Stomach smooth muscle (tissue), 2 donors: ENCODE measurements around the gene MED12L.
A peak's percentile ranks its signal among the peaks of the same experiment; 100 is the strongest.

Experiments used
- H3K27ac ChIP-seq: one replicate; pipeline ENCODE4 v1.7.0; 2013; ENCODE audit warnings: mild to moderate bottlenecking, low read length, inconsistent platforms
- H3K27me3 ChIP-seq, 2 donors: one replicate each; pipeline ENCODE4 v1.7.0; 2013; ENCODE audit warnings: low read length in 2 of 2; ENCODE audit not compliant: insufficient read depth in 2 of 2, control insufficient read depth in 1 of 2
- H3K36me3 ChIP-seq, 2 donors: one replicate each; pipeline ENCODE4 v1.7.0; 2013; ENCODE audit warnings: low read length in 2 of 2; ENCODE audit not compliant: control insufficient read depth in 2 of 2, insufficient read depth in 2 of 2
- H3K4me1 ChIP-seq: one replicate; pipeline ENCODE4 v1.7.0; 2013; ENCODE audit warnings: low read length; ENCODE audit not compliant: control insufficient read depth, insufficient read depth
- H3K4me3 ChIP-seq, 2 donors: one replicate each; pipeline ENCODE4 v1.7.0; 2013; ENCODE audit warnings: low read length in 2 of 2
- H3K9ac ChIP-seq, 2 donors: one replicate each; pipeline ENCODE4 v1.7.0; 2013; ENCODE audit warnings: low read length in 2 of 2, mild to moderate bottlenecking in 1 of 2
- H3K9me3 ChIP-seq, 2 donors: one replicate each; pipeline ENCODE4 v1.7.0; 2013; ENCODE audit warnings: low read length in 2 of 2; ENCODE audit not compliant: control insufficient read depth in 2 of 2
- donor health status: healthy.
- donor health status: Pancreatic carcinoma.

Gene MED12L, protein sequence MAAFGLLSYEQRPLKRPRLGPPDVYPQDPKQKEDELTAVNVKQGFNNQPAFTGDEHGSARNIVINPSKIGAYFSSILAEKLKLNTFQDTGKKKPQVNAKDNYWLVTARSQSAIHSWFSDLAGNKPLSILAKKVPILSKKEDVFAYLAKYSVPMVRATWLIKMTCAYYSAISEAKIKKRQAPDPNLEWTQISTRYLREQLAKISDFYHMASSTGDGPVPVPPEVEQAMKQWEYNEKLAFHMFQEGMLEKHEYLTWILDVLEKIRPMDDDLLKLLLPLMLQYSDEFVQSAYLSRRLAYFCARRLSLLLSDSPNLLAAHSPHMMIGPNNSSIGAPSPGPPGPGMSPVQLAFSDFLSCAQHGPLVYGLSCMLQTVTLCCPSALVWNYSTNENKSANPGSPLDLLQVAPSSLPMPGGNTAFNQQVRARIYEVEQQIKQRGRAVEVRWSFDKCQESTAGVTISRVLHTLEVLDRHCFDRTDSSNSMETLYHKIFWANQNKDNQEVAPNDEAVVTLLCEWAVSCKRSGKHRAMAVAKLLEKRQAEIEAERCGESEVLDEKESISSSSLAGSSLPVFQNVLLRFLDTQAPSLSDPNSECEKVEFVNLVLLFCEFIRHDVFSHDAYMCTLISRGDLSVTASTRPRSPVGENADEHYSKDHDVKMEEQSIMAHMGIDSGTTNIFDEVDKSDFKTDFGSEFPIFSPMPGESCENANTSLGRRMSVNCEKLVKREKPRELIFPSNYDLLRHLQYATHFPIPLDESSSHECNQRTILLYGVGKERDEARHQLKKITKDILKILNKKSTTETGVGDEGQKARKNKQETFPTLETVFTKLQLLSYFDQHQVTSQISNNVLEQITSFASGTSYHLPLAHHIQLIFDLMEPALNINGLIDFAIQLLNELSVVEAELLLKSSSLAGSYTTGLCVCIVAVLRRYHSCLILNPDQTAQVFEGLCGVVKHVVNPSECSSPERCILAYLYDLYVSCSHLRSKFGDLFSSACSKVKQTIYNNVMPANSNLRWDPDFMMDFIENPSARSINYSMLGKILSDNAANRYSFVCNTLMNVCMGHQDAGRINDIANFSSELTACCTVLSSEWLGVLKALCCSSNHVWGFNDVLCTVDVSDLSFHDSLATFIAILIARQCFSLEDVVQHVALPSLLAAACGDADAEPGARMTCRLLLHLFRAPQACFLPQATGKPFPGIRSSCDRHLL (N-terminal part only)

DNA sequence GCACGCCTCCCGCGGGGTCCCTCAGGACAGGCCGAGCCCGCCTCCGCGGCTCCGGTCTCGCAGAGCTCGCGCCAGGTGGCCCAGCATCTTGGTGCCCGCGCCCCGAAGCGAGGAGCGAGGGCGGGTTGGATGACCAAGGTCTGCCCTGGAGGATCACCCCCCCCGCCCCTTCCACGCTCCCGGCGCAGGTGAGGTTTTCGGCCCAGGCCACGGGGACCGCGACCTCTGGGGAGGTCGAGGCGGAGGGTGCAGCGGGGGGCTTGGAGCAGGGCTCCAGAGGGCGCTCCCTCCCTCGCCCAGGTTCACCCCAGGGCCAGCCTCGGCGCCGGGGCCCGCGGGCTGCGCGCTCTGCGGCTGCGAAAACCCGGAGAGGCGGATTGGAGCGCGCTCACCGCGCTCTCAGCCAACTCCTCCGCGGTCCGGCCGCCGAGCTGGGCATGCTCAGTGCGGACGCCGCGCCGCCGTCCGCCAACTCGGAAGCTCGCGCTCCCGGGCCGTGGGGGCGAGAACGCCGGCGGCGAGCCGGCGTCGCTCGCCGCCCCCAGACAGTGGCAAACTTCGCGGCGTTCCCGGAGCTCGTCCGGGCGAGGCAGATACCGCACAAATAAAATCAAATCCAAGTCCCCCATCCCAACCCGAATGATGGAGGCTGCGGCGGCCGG is at the start of gene MED12L:
Gene MED12L, plus strand, starts transcription at position 438 of the 662 bp plus-strand sequence. CDS start 1,263 bp downstream, outside the sequence.
- Histone ChIP-seq H3K4me1 (peaks cover 12% of the 10 kb centered on the region), H3K36me3 (no peaks in the 10 kb centered on the region), H3K9me3 (no peaks in the 10 kb centered on the region), H3K27ac (no peak within 1 kb of the TSS), H3K9ac (peak within 1 kb of the TSS in 1 of 2 donors; percentile 44), H3K27me3 (peaks cover 3 to 6% of the 10 kb centered on the region in 2 donors), H3K4me3 (peak within 1 kb of the TSS; percentile 74 to 75)

DNA sequence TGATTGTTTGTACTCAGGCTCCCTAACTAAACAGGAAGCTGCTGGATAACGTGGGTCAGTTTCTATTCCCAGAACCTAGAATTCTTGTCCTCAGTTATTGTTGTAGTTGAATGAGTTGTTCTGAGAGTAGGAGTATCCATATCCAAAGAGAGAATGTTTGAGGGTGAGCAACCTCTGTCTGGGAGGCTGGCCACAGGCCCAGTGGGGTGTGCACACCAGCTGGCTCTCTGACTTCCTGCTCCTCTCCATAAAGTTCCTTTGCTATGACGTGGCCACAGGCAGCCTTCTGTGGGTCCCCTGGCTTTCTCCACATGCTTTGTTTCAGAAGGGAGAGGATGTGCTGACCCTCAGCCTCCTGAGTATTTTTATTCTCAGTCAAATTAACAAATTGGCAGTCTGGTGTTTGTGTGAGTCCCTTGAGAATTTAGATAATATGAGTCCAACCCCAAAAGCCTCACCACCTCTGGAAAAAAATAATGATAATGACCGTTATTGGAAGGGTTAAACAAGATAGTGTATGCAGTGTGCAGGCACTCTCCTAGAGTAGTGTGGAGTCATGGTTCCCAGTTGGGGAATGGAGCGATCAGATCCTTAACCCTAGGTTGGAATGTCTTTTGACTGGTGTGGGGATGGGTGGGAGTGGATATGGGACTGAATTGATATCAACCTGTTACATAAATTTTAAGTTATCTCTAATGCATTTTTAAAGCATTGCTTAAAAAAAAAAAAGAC is 47.6 kb upstream of the MED12L start:
- no peak overlapping the region for H3K27ac ChIP-seq
- no peak overlapping the region for H3K9ac ChIP-seq
- H3K36me3 ChIP-seq = no peaks in the 10 kb centered on the region
- no peaks in the 10 kb centered on the region for H3K9me3 ChIP-seq
- H3K4me3 ChIP-seq = no peak overlapping the region
- H3K4me1 ChIP-seq = no peaks in the 10 kb centered on the region
- H3K27me3 ChIP-seq = no peaks in the 10 kb centered on the region

DNA sequence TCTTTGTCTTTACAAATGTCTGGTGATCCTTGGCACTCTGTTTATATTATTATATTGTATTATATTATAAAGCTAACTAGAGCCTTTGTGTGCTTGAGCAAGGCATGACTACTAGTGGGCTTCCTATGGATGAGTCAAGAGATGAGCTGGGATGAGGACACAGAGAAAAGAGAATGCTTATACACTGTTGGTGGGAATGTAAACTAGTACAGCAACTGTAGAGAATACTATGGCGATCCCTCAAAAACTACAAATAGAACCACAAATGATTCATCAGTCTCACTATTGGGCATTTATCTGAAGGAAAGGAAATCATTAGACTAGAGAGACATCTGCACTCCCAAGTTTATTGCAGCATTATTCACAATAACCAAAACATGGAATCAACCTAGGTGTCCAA is 40.8 kb upstream of the MED12L start:
- Histone ChIP-seq H3K27me3 (no peaks in the 10 kb centered on the region), H3K4me1 (no peaks in the 10 kb centered on the region), H3K36me3 (no peaks in the 10 kb centered on the region), H3K27ac (no peak overlapping the region), H3K4me3 (no peak overlapping the region), H3K9ac (no peak overlapping the region), H3K9me3 (no peaks in the 10 kb centered on the region)

DNA sequence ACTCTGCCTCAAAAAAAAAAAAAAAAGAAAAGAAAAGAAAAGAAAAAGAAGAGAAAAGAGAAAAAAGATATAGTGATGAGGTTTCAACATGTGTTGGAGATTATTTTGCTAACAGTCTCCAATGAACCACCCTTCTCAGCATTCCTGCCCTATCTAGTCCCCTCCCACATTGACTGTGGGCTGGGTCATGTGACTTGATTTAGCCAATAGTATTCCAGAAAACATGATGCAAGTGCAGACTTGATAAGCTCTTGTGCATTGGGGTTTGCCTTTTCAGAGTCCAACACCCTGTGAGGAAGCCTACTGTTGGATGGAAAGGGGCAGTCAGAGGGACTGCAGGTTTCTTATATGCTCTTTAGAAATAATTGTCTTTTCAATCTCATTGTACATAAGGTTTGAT is 37.8 kb upstream of the MED12L start:
- no peak overlapping the region for H3K4me3 ChIP-seq
- no peaks in the 10 kb centered on the region for H3K4me1 ChIP-seq
- no peaks in the 10 kb centered on the region for H3K9me3 ChIP-seq
- H3K36me3 ChIP-seq = no peaks in the 10 kb centered on the region
- no peak overlapping the region for H3K27ac ChIP-seq
- no peaks in the 10 kb centered on the region for H3K27me3 ChIP-seq
- H3K9ac ChIP-seq = no peak overlapping the region

DNA sequence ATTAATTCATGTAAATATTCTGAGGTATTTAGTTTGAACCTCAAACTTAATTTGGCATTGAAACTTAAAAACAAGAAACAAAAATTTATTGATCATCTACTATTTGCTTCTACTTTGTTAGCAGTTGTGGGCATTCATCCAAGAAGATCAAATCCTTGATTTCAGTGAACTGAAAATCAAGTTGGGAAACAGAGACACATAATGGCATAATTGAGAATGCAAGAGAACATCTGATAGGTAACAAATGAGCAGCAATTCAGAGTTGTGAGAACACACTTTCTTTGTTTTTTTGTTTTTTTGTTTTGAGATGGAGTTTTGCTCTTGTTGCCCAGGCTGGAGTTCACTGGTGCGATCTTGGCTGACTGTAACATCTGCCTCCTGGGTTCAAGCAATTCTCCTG is 33.9 kb upstream of the MED12L start:
- Histone ChIP-seq H3K27ac (no peak overlapping the region), H3K9ac (no peak overlapping the region), H3K9me3 (no peaks in the 10 kb centered on the region), H3K4me3 (no peak overlapping the region), H3K4me1 (no peaks in the 10 kb centered on the region), H3K36me3 (no peaks in the 10 kb centered on the region), H3K27me3 (no peaks in the 10 kb centered on the region)

DNA sequence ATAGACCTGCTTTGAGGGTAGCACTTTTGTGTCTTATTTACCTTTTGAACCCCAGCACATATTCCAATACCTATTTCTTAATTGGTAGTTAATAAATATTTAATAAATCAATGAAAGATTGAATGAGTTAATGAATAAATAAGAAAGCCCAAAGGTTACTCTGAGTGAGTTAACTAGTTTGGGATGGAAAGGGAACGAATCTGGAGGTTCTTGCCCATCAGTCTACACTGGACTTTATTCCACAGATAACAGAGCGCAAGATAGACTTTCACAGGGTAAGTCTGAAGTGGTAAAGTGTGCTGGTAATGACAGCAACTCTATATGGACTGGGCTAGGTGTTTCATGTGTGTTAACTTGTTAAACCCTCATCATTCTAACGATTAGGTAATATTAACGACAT is 33.1 kb upstream of the MED12L start:
- H3K27ac ChIP-seq = no peak overlapping the region
- H3K4me3 ChIP-seq = no peak overlapping the region
- H3K27me3 ChIP-seq = no peaks in the 10 kb centered on the region
- H3K4me1 ChIP-seq = no peaks in the 10 kb centered on the region
- no peaks in the 10 kb centered on the region for H3K36me3 ChIP-seq
- H3K9me3 ChIP-seq = no peaks in the 10 kb centered on the region
- H3K9ac ChIP-seq = no peak overlapping the region

DNA sequence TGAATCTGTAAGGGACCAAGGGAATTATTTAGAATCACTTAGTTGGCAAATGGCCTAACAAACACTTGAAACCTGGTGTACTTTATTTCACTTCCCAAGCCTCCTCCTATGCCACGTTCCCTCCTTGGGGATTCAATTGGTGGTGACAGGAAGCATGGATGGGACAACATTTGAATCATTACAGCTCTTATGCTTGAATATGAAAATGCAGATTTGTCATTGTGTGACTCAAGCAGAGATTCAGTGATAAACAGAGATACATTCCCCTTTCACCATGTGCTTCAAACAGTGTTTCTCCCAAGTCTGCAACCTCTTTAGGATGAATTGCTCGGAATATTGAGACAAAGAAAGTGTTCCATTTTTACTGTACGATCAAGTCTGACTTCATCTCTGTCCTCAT is 32.7 kb upstream of the MED12L start:
- Histone ChIP-seq H3K9me3 (no peaks in the 10 kb centered on the region), H3K4me1 (no peaks in the 10 kb centered on the region)

DNA sequence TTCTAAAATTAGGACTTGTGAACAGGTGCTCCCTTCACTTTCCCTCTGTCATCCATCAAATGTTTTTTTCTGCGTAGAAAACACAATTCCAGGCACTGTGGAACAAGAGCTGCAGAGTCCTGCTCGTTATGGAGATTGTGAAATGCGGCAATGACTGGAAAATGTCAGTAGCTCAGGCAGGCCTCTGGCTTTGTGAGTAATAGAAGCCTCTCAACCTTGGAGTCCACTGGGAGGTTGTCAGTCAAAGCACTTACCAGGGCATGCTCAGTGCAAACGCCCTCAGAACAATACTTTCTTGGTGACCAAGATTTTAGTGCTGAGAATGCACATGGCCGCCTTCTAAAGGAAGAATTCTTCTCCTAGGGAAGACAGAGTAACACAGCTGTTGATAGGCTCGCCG is 26.7 kb upstream of the MED12L start:
- H3K4me1 ChIP-seq = no peaks in the 10 kb centered on the region
- no peaks in the 10 kb centered on the region for H3K9me3 ChIP-seq
- H3K27me3 ChIP-seq = no peaks in the 10 kb centered on the region
- H3K4me3 ChIP-seq = no peak overlapping the region
- H3K9ac ChIP-seq = no peak overlapping the region
- H3K36me3 ChIP-seq = no peaks in the 10 kb centered on the region
- no peak overlapping the region for H3K27ac ChIP-seq

More for the DNA sequence above, 32.7 kb upstream of the MED12L start:
- Histone ChIP-seq H3K4me3 (no peak overlapping the region), H3K27me3 (no peaks in the 10 kb centered on the region), H3K9ac (no peak overlapping the region), H3K27ac (no peak overlapping the region), H3K36me3 (no peaks in the 10 kb centered on the region)

DNA sequence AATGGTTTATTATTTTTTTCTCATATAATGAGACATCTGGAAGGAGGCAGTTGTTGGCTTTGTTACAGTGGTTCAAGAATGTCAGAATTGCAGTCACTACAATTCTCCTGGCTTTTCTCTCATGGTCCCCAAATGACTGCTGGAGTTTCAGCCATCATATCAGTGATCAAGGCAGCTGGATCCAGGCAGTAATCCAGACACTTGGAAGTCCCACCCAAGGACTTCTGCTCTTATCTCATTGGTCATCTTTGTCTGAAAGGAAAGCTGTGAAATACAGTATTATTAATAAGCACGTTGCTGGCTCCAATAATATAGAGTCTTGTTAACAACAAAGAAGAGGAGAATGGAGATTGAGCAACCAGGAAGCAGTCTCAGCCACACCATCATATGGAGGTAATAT is 22.9 kb upstream of the MED12L start:
- H3K9me3 ChIP-seq = no peaks in the 10 kb centered on the region
- no peak overlapping the region for H3K4me3 ChIP-seq
- no peaks in the 10 kb centered on the region for H3K36me3 ChIP-seq
- H3K9ac ChIP-seq = no peak overlapping the region
- no peaks in the 10 kb centered on the region for H3K4me1 ChIP-seq
- no peak overlapping the region for H3K27ac ChIP-seq
- H3K27me3 ChIP-seq = no peaks in the 10 kb centered on the region

DNA sequence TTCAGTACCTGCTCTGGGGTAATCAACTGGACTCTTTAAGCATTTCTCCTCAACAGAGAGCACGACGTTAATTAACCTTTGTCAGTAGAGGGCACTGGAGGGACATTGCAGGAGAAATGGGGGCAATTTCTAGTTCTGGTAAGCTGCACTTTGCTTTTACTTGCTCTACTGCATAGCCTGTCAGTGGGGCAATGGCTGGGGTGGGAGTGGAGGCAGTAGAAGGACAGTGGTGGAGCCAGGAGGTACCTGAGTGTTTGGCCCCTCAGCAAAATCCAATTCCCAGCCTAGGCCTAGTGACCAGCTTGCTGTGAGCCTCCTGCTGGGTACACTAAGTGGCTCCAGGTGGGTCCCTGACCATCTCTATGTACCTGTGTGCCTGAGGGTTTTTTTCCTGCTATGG is 18.3 kb upstream of the MED12L start:
- H3K4me3 ChIP-seq = no peak overlapping the region
- H3K4me1 ChIP-seq = no peaks in the 10 kb centered on the region
- no peak overlapping the region for H3K27ac ChIP-seq
- no peak overlapping the region for H3K9ac ChIP-seq
- no peaks in the 10 kb centered on the region for H3K9me3 ChIP-seq
- H3K36me3 ChIP-seq = no peaks in the 10 kb centered on the region
- no peaks in the 10 kb centered on the region for H3K27me3 ChIP-seq
